Prostate gland (tissue), 2 donors: ENCODE measurements around the gene ACVR1.

Experiments
- CTCF ChIP-seq, 4 experiments: fragments of 200-600 bp in 2 of 4; fragments of 450-650 bp in 2 of 4; sonication (generic) in 2 of 4; IDR thresholded peaks; 1 replicate in 3 of 4; 2 replicates in 1 of 4; pipeline ENCODE4 v1.5.1; 2016 to 2019; ENCODE audit warnings: antibody characterized with exemption in 4 of 4, mild to moderate bottlenecking in 2 of 4, moderate library complexity in 2 of 4
- POLR2AphosphoS5 ChIP-seq: sonication (generic); formaldehyde crosslinking; IDR thresholded peaks from one replicate; pipeline ENCODE4 v1.6.1; 2017; ENCODE audit warnings: antibody characterized with exemption

GRCh38 chr2:157866202-157866601, 9.9 kb downstream of the ACVR1 start:
- TF ChIP-seq CTCF (IDR thresholded peaks at IDR 0.05) = no peak
- no peak for TF ChIP-seq POLR2AphosphoS5
